Fibroblast of skin of left quadriceps (primary cell): ENCODE results near the gene GRHL3.

Experiments
- DNase-seq, 2 experiments: peaks; one replicate each; pipeline ENCODE4 v3.0.0-alpha.2; 2013; ENCODE audit warnings: low read depth in 2 of 2

GRHL3 gene

GRCh38 chr1:24317956-24318614, 1.1 kb upstream of the GRHL3 start:
- no peak for DNase-seq

- no peak for DNase-seq
These were observed 394 bp upstream of the GRHL3 start for GRCh38 chr1:24318615-24319311.

- no peak for DNase-seq
These were observed 805 bp downstream of the GRHL3 start for GRCh38 chr1:24319962-24320361.

- no peak for DNase-seq
These were observed 2.0 kb downstream of the GRHL3 start for GRCh38 chr1:24321126-24321525.

- DNase-seq: peak; percentile 82 to 83
These were observed 2.7 kb downstream of the GRHL3 start for GRCh38 chr1:24321697-24322469.

- no peak for DNase-seq
These were observed 3.5 kb downstream of the GRHL3 start for GRCh38 chr1:24322470-24323177.

GRCh38 chr1:24323281-24323680, 4.1 kb downstream of the GRHL3 start:
- no peak for DNase-seq

- no peak for DNase-seq
These were observed 5.7 kb downstream of the GRHL3 start for GRCh38 chr1:24324903-24325302.

- DNase-seq: no peak
These were observed 6.7 kb downstream of the GRHL3 start for GRCh38 chr1:24325587-24326449.

GRCh38 chr1:24327486-24327885, 8.3 kb downstream of the GRHL3 start:
- no peak for DNase-seq

GRCh38 chr1:24327891-24328290, 8.7 kb downstream of the GRHL3 start:
- no peak for DNase-seq

GRCh38 chr1:24329331-24329730, 10.2 kb downstream of the GRHL3 start:
- DNase-seq: no peak

- peak in 1 of 2 experiments; percentile 24 for DNase-seq
These were observed 10.8 kb downstream of the GRHL3 start for GRCh38 chr1:24329797-24330543.

GRCh38 chr1:24331961-24332673, 13.0 kb downstream of the GRHL3 start:
- DNase-seq: no peak

GRCh38 chr1:24336075-24336474, 16.9 kb downstream of the GRHL3 start:
- no peak for DNase-seq

- DNase-seq: no peak
These were observed 18.3 kb downstream of the GRHL3 start for GRCh38 chr1:24337455-24337854.

- no peak for DNase-seq
These were observed 19.3 kb downstream of the GRHL3 start for GRCh38 chr1:24338447-24338846.

GRCh38 chr1:24339996-24340395, 20.8 kb downstream of the GRHL3 start:
- no peak for DNase-seq

- no peak for DNase-seq
These were observed 21.6 kb downstream of the GRHL3 start for GRCh38 chr1:24340770-24341169.

- no peak for DNase-seq
These were observed 22.1 kb downstream of the GRHL3 start for GRCh38 chr1:24341260-24341659.
